AG04449 (cell line): ENCODE data around the gene THADA.

Source experiments
- CTCF ChIA-PET: fragments of 350-600 bp; formaldehyde crosslinking; extraction: SDS; loops from one replicate; lab custom pipeline; 2021; ENCODE audit warnings: antibody characterized with exemption; lab: Yijun Ruan, JAX
- POLR2A ChIA-PET: fragments of 400-600, 350-600 bp; formaldehyde crosslinking; extraction: SDS; loops from one replicate; lab custom pipeline; 2020; ENCODE audit warnings: antibody characterized with exemption, inconsistent platforms; lab: Yijun Ruan, JAX
- DNase-seq: peaks from one replicate; pipeline ENCODE4 v3.0.0-alpha.2; 2010; ENCODE audit warnings: low read depth, low spot score
- H3K4me3 ChIP-seq: 2 replicates; pipeline ENCODE4 v1.5.1; 2011; ENCODE audit warnings: low read depth, mild to moderate bottlenecking, control low read depth, low read length
- CTCF ChIP-seq: IDR thresholded peaks from one replicate; pipeline ENCODE4 v1.5.1; 2011; ENCODE audit warnings: mild to moderate bottlenecking, moderate library complexity, low read length, control low read depth, inconsistent platforms; ENCODE audit not compliant: insufficient read depth; ENCODE audit errors: missing control alignments

Gene THADA

GRCh38 chr2:43212216-43212835, 383.5 kb downstream of the THADA start:
- H3K4me3 ChIP-seq: no peak overlapping the region
- no peak for DNase-seq
- no peak for TF ChIP-seq CTCF
- ChIA-PET CTCF (interaction anchor here (1.1 to 1.5 kb wide), 3 partner anchors 11 to 238 kb away, joined by 3 to 4 read pairs (median 3); no protein-coding TSS in a partner anchor), POLR2A (no interaction called here)

GRCh38 chr2:43210467-43211303, 385.2 kb downstream of the THADA start:
- H3K4me3 ChIP-seq: no peak overlapping the region
- TF ChIP-seq CTCF: no peak
- CTCF ChIA-PET: no interaction called here
- POLR2A ChIA-PET: no interaction called here
- DNase-seq: no peak

- ChIA-PET CTCF (interaction anchor here (1.2 kb wide), 1 partner anchor 332 kb away, joined by 4 read pairs; no protein-coding TSS in a partner anchor), POLR2A (no interaction called here)
- TF ChIP-seq CTCF: no peak
- no peak overlapping the region for H3K4me3 ChIP-seq
- no peak for DNase-seq
These were observed 385.7 kb downstream of the THADA start for GRCh38 chr2:43210125-43210466.

GRCh38 chr2:43209204-43209717, 386.6 kb downstream of the THADA start:
- CTCF ChIA-PET: interaction anchor here (1.0 to 1.4 kb wide), 3 partner anchors 274 to 377 kb away, joined by 3 to 4 read pairs (median 3); no protein-coding TSS in a partner anchor
- POLR2A ChIA-PET: no interaction called here
- no peak for TF ChIP-seq CTCF
- no peak overlapping the region for H3K4me3 ChIP-seq
- no peak for DNase-seq

GRCh38 chr2:43207553-43208300, 388.1 kb downstream of the THADA start:
- no peak for DNase-seq
- POLR2A ChIA-PET: no interaction called here
- no peak overlapping the region for H3K4me3 ChIP-seq
- TF ChIP-seq CTCF: no peak
- CTCF ChIA-PET: interaction anchor here (1.4 kb wide), 1 partner anchor 276 kb away, joined by 3 read pairs; no protein-coding TSS in a partner anchor
